GM12891 (cell line): Measurements from ENCODE around the gene SLC25A44.

Experiments
- POLR2A ChIP-seq: IDR thresholded peaks from 2 replicates; pipeline ENCODE4 v1.6.1; 2011; ENCODE audit warnings: low read depth, low read length, control low read depth
- POLR2AphosphoS5 ChIP-seq: IDR thresholded peaks from 2 replicates; pipeline ENCODE4 v1.6.1; 2011; ENCODE audit warnings: low read depth, low read length, control low read depth
- SPI1 ChIP-seq: IDR thresholded peaks from 2 replicates; pipeline ENCODE4 v1.6.1; 2011; ENCODE audit warnings: low read depth, low read length, control low read depth
- TAF1 ChIP-seq: IDR thresholded peaks from 2 replicates; pipeline ENCODE4 v1.6.1; 2011; ENCODE audit warnings: low read depth, low read length, control low read depth

- TF ChIP-seq SPI1 (no peak), POLR2A (no peak), POLR2AphosphoS5 (no peak), TAF1 (no peak)
These were observed 31.4 kb upstream of the SLC25A44 start for GRCh38 chr1:156162430-156163037.
